Panc1 (cell line): Measurements from ENCODE around the gene PLPP7. TPM values are rescaled to one million over a fixed set of nuclear protein-coding genes. Genes with fewer than 3 reads are reported as not detected.

Experiments used
- ATAC-seq: fragments of 200-7000 bp; cut with Tn5 transposase; 2 replicates; pipeline ENCODE4 v1.9.1; 2020; ENCODE audit warnings: mild to moderate bottlenecking, moderate library complexity
- BruUV-seq: library from RNA; stranded (reverse); fragments of 400-500 nt; replicated peaks from 2 replicates; lab custom pipeline; 2021; lab: Mats Ljungman, UMichigan
- CTCF ChIA-PET: fragments of 300-600 bp; sonication (Branson Sonifier 250); formaldehyde crosslinking; loops from one replicate; lab custom pipeline; 2022; ENCODE audit warnings: antibody characterized with exemption; lab: Charles Lee
- POLR2A ChIA-PET: fragments of 300-600 bp; sonication (Branson Sonifier 250); formaldehyde crosslinking; loops from one replicate; lab custom pipeline; 2022; ENCODE audit warnings: antibody characterized with exemption; lab: Charles Lee
- DNase-seq: peaks from one replicate; pipeline ENCODE4 v3.0.0-alpha.2; 2010; ENCODE audit warnings: low read depth, low spot score
- H3K27ac ChIP-seq: 2 replicates; pipeline ENCODE4 v1.5.1; 2011; ENCODE audit warnings: mild to moderate bottlenecking, low read length, inconsistent platforms
- H3K27me3 ChIP-seq: fragments of 200-500 bp; sonication (Bioruptor generic); 2 replicates; pipeline ENCODE4 v1.6.0; 2014; ENCODE audit warnings: low read length, inconsistent platforms; ENCODE audit not compliant: control insufficient read depth, insufficient read depth
- H3K36me3 ChIP-seq: fragments of 200-500 bp; sonication (Bioruptor generic); 2 replicates; pipeline ENCODE4 v1.5.1; 2014; ENCODE audit warnings: inconsistent platforms, mild to moderate bottlenecking, low read length, moderate library complexity; ENCODE audit not compliant: control insufficient read depth, insufficient read depth
- H3K4me1 ChIP-seq: 2 replicates; pipeline ENCODE4 v1.5.1; 2011; ENCODE audit warnings: inconsistent platforms, mild to moderate bottlenecking, low read length, moderate library complexity; ENCODE audit not compliant: control insufficient read depth, insufficient read depth
- H3K4me3 ChIP-seq, 2 experiments: 2 replicates each; pipeline ENCODE4 v1.5.1; 2011 to 2012; ENCODE audit warnings: low read depth in 2 of 2, low read length in 2 of 2, mild to moderate bottlenecking in 2 of 2, inconsistent platforms in 1 of 2, moderate library complexity in 1 of 2
- H3K9me3 ChIP-seq: fragments of 200-500 bp; sonication (Bioruptor generic); 2 replicates; pipeline ENCODE4 v1.5.1; 2014; ENCODE audit warnings: low read depth, mild to moderate bottlenecking, inconsistent platforms, low read length, moderate library complexity; ENCODE audit not compliant: control insufficient read depth, insufficient read depth
- CTCF ChIP-seq: fragments of 450-650 bp; IDR thresholded peaks from 2 replicates; pipeline ENCODE4 v1.5.1; 2017; ENCODE audit warnings: mild to moderate bottlenecking
- POLR2AphosphoS5 ChIP-seq: IDR thresholded peaks from 2 replicates; pipeline ENCODE4 v1.6.1; 2012; ENCODE audit warnings: mild to moderate bottlenecking, low read depth, low read length, moderate library complexity
- SIN3A ChIP-seq: IDR thresholded peaks from 2 replicates; pipeline ENCODE4 v1.6.1; 2012; ENCODE audit warnings: low read depth, mild to moderate bottlenecking, low read length, moderate library complexity, borderline replicate concordance; ENCODE audit not compliant: insufficient read depth
- TCF7L2 ChIP-seq: IDR thresholded peaks from 2 replicates; pipeline ENCODE4 v1.6.1; 2011; ENCODE audit warnings: mild to moderate bottlenecking, low read depth, low read length, inconsistent platforms
- in situ Hi-C: cut with HindIII; loops from 2 replicates; pipeline ENCODE4 v1.10.0; 2016; ENCODE audit warnings: low sequenced_read_pairs, low pct_unique_long_range_greater_than_20kb
- intact Hi-C: fragments of 100-400 bp; cut with micrococcal nuclease; formaldehyde crosslinking; loops from one replicate; pipeline ENCODE4 v1.10.0; 2022; ENCODE audit not compliant: unreplicated experiment
- total RNA-seq: library from RNA; stranded (reverse); gene quantifications from one replicate; pipeline ENCODE4 v1.2.1, GENCODE V29; 2021; ENCODE audit not compliant: unreplicated experiment
- TF ChIP-seq, protein P1 (sequence below), 2 experiments: IDR thresholded peaks; 2 replicates each; pipeline ENCODE4 v1.6.1; 2011 to 2012; ENCODE audit warnings: low read depth in 2 of 2, control low read depth in 1 of 2, low read length in 1 of 2, mild to moderate bottlenecking in 1 of 2, moderate library complexity in 1 of 2; ENCODE audit not compliant: insufficient read depth in 1 of 2

The PLPP7 gene
- total RNA-seq, 1 experiment from 2014 or later: 3.3 TPM

GRCh38 chr9:131253891-131254491, 35.5 kb upstream of the PLPP7 start:
- Histone ChIP-seq H3K36me3 (no peaks in the 10 kb centered on the region), H3K27me3 (no peaks in the 10 kb centered on the region), H3K27ac (no peak overlapping the region), H3K4me1 (no peaks in the 10 kb centered on the region), H3K4me3 (no peak overlapping the region), H3K9me3 (no peaks in the 10 kb centered on the region)
- no peak for ATAC-seq
- TF ChIP-seq, protein P1, sequence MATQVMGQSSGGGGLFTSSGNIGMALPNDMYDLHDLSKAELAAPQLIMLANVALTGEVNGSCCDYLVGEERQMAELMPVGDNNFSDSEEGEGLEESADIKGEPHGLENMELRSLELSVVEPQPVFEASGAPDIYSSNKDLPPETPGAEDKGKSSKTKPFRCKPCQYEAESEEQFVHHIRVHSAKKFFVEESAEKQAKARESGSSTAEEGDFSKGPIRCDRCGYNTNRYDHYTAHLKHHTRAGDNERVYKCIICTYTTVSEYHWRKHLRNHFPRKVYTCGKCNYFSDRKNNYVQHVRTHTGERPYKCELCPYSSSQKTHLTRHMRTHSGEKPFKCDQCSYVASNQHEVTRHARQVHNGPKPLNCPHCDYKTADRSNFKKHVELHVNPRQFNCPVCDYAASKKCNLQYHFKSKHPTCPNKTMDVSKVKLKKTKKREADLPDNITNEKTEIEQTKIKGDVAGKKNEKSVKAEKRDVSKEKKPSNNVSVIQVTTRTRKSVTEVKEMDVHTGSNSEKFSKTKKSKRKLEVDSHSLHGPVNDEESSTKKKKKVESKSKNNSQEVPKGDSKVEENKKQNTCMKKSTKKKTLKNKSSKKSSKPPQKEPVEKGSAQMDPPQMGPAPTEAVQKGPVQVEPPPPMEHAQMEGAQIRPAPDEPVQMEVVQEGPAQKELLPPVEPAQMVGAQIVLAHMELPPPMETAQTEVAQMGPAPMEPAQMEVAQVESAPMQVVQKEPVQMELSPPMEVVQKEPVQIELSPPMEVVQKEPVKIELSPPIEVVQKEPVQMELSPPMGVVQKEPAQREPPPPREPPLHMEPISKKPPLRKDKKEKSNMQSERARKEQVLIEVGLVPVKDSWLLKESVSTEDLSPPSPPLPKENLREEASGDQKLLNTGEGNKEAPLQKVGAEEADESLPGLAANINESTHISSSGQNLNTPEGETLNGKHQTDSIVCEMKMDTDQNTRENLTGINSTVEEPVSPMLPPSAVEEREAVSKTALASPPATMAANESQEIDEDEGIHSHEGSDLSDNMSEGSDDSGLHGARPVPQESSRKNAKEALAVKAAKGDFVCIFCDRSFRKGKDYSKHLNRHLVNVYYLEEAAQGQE (IDR thresholded peaks at IDR 0.05; ENCODE audit: insufficient read depth in 1 of 2, low read depth in 2 of 2, low read length in 1 of 2): no peak
- no peak for TF ChIP-seq TCF7L2
- no peak for TF ChIP-seq SIN3A
- no peak for TF ChIP-seq POLR2AphosphoS5
- TF ChIP-seq CTCF: no peak
- BruUV-seq: no TSS peak
- DNase-seq: no peak
- POLR2A ChIA-PET: no interaction called here
- CTCF ChIA-PET: no interaction called here
- in situ Hi-C loops: no loop called here
- intact Hi-C loops: no loop called here

GRCh38 chr9:131254626-131255025, 34.9 kb upstream of the PLPP7 start:
- POLR2A ChIA-PET: no interaction called here

More at GRCh38 chr9:131254626-131255025, 34.9 kb upstream of the PLPP7 start:
- no peaks in the 10 kb centered on the region for H3K36me3 ChIP-seq
- H3K4me1 ChIP-seq: no peaks in the 10 kb centered on the region
- H3K27ac ChIP-seq: no peak overlapping the region
- ATAC-seq (no peak), DNase-seq (no peak)
- TF ChIP-seq, protein P1 (IDR thresholded peaks at IDR 0.05; ENCODE audit: insufficient read depth in 1 of 2, low read depth in 2 of 2, low read length in 1 of 2): no peak
- no peak for TF ChIP-seq POLR2AphosphoS5
- no peak for TF ChIP-seq TCF7L2
- TF ChIP-seq SIN3A: no peak
- TF ChIP-seq CTCF: no peak
- H3K27me3 ChIP-seq: no peaks in the 10 kb centered on the region
- in situ Hi-C loops (no loop called here), intact Hi-C loops (no loop called here)
- CTCF ChIA-PET: no interaction called here
- H3K9me3 ChIP-seq: no peaks in the 10 kb centered on the region
- no peak overlapping the region for H3K4me3 ChIP-seq
- BruUV-seq: no TSS peak
